Spleen (tissue), 7 donors: ENCODE measurements around the gene ZSCAN20.
A peak's percentile ranks its signal among the peaks of the same experiment; 100 is the strongest.

ENCODE experiments used
- CTCF ChIP-seq, 11 experiments: fragments of 200-600 bp in 7 of 11; fragments of 450-650 bp in 4 of 11; sonication (generic) in 4 of 11; IDR thresholded peaks in 8 of 11; conservative IDR thresholded peaks in 3 of 11; 1 replicate in 7 of 11; 2 replicates in 4 of 11; pipeline versions ENCODE4 v1.4.0 to v1.8.0; 2016 to 2021; ENCODE audit warnings: antibody characterized with exemption in 11 of 11, inconsistent platforms in 4 of 11, mild to moderate bottlenecking in 1 of 11
- POLR2A ChIP-seq, 3 donors: fragments of 450-650 bp; IDR thresholded peaks; one replicate each; pipeline ENCODE4 v1.5.1; 2017; ENCODE audit warnings: antibody characterized with exemption in 3 of 3, mild to moderate bottlenecking in 1 of 3
- POLR2AphosphoS5 ChIP-seq, 3 donors: sonication (generic); formaldehyde crosslinking; IDR thresholded peaks; one replicate each; pipeline ENCODE4 v1.5.1; 2017; ENCODE audit warnings: antibody characterized with exemption in 3 of 3
- donor health status: DM: no; HTN: no; CAD: no; lungs with moderate emphysema.
- donor health status: DM: no; HTN: no; CAD: no.
- donor health status: DM: no; HTN: no; CAD: no.

- TF ChIP-seq CTCF (IDR thresholded peaks at IDR 0.05 in 8 of 11, conservative IDR thresholded peaks at IDR 0.05 in 3 of 11), result no peak
- peak in 2 of 3 donors; percentile 49 to 56 for TF ChIP-seq POLR2AphosphoS5 (IDR thresholded peaks at IDR 0.05)
- TF ChIP-seq POLR2A (IDR thresholded peaks at IDR 0.05), result no peak
Measured at GRCh38 chr1:33445108-33445507, 27.3 kb upstream of the ZSCAN20 start.
